Gastroesophageal sphincter (tissue), 3 donors: ENCODE measurements around the gene SLC36A1.

Source experiments
- EP300 ChIP-seq: sonication (generic); formaldehyde crosslinking; IDR thresholded peaks from one replicate; pipeline ENCODE4 v1.6.1; 2017; ENCODE audit warnings: antibody characterized with exemption, mild to moderate bottlenecking
- TF ChIP-seq, protein P1 (sequence below), 4 experiments: fragments of 200-600 bp in 2 of 4; fragments of 450-650 bp in 2 of 4; sonication (generic) in 1 of 4; IDR thresholded peaks; one replicate each; pipeline ENCODE4 v1.5.1; 2017 to 2019; ENCODE audit warnings: antibody characterized with exemption in 4 of 4, mild to moderate bottlenecking in 2 of 4, moderate library complexity in 2 of 4

DNA sequence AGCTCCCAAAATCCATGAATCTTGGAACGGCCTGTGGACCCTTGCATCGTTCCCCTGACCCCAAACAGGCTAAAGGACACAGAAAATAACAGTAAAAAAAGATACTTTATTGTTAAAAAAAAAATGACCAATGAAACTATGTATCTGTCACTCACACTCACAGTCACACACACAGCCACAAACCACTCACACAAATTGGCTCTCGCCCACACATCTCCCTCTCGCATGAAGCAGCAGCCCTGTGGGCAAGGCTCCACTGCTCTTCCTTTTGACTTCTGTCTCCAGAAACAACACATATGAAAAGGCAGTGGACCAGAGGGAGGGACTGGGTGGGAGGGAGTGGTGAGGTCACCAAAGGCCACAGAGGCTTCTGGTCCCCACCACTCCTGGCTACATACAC is 56.6 kb downstream of the SLC36A1 start:
- TF ChIP-seq, protein P1, sequence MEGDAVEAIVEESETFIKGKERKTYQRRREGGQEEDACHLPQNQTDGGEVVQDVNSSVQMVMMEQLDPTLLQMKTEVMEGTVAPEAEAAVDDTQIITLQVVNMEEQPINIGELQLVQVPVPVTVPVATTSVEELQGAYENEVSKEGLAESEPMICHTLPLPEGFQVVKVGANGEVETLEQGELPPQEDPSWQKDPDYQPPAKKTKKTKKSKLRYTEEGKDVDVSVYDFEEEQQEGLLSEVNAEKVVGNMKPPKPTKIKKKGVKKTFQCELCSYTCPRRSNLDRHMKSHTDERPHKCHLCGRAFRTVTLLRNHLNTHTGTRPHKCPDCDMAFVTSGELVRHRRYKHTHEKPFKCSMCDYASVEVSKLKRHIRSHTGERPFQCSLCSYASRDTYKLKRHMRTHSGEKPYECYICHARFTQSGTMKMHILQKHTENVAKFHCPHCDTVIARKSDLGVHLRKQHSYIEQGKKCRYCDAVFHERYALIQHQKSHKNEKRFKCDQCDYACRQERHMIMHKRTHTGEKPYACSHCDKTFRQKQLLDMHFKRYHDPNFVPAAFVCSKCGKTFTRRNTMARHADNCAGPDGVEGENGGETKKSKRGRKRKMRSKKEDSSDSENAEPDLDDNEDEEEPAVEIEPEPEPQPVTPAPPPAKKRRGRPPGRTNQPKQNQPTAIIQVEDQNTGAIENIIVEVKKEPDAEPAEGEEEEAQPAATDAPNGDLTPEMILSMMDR (IDR thresholded peaks at IDR 0.05): no peak
- TF ChIP-seq EP300: no peak
